ENCODE results near the gene ZNF121. TPM values are rescaled to one million over a fixed set of nuclear protein-coding genes. Genes with fewer than 3 reads are reported as not detected.

The ZNF121 gene
- total RNA-seq, 2 experiments from 2014 or later: 79.9 to 85.5 TPM

GRCh38 chr19:9620842-9621155 is 36.5 kb upstream of the ZNF121 start:
- intact Hi-C loops (cut with micrococcal nuclease): no loop called here

GRCh38 chr19:9615844-9616243 is 31.5 kb upstream of the ZNF121 start:
- Mint-ChIP-seq H3K9me3 (peaks cover 13% of the 10 kb centered on the region), H3K36me3 (ENCODE audit: low read depth) (peaks cover 74% of the 10 kb centered on the region), H3K4me3 (no peak overlapping the region), H3K27ac (no peak overlapping the region), H3K27me3 (no peaks in the 10 kb centered on the region), H3K4me1 (ENCODE audit: low read depth) (peaks cover 3% of the 10 kb centered on the region)
- intact Hi-C loops (cut with micrococcal nuclease): no loop called here
- no peak for DNase-seq
- POLR2A ChIA-PET: interaction anchor here (1.1 kb wide), 1 partner anchor 31 kb away, joined by 3 read pairs; the partner anchor contains the start of gene ZNF121
- ATAC-seq: no peak
- no peak for TF ChIP-seq CTCF (IDR thresholded peaks at IDR 0.05)
- CTCF ChIA-PET: interaction anchor here (1.3 kb wide), 1 partner anchor 180 kb away, joined by 3 read pairs; no protein-coding TSS in a partner anchor

More at GRCh38 chr19:9620842-9621155, 36.5 kb upstream of the ZNF121 start:
- Mint-ChIP-seq H3K27ac (peak overlapping the region; percentile 99), H3K9me3 (peaks cover 4% of the 10 kb centered on the region), H3K27me3 (no peaks in the 10 kb centered on the region), H3K36me3 (ENCODE audit: low read depth) (peaks cover 37% of the 10 kb centered on the region), H3K4me3 (peak overlapping the region; percentile 98), H3K4me1 (ENCODE audit: low read depth) (peaks cover 16% of the 10 kb centered on the region)
- TF ChIP-seq CTCF (IDR thresholded peaks at IDR 0.05): no peak
- ATAC-seq (no peak), DNase-seq (no peak)
- ChIA-PET CTCF (no interaction called here), POLR2A (interaction anchor here (1.2 kb wide), 1 partner anchor 24 kb away, joined by 3 read pairs; no protein-coding TSS in a partner anchor)

- intact Hi-C loops (cut with micrococcal nuclease): no loop called here
- H3K4me1 Mint-ChIP-seq (ENCODE audit: low read depth): no peaks in the 10 kb centered on the region
- ATAC-seq (no peak), DNase-seq (no peak)
- H3K9me3 Mint-ChIP-seq: peaks cover 41% of the 10 kb centered on the region
- H3K36me3 Mint-ChIP-seq (ENCODE audit: low read depth): peaks cover 85% of the 10 kb centered on the region
- ChIA-PET POLR2A (no interaction called here), CTCF (no interaction called here)
- no peak overlapping the region for H3K27ac Mint-ChIP-seq
- TF ChIP-seq CTCF (IDR thresholded peaks at IDR 0.05): no peak
- no peak overlapping the region for H3K4me3 Mint-ChIP-seq
- no peaks in the 10 kb centered on the region for H3K27me3 Mint-ChIP-seq
These were observed 26.3 kb upstream of the ZNF121 start for GRCh38 chr19:9610484-9611113.

GRCh38 chr19:9608912-9609311 is 24.6 kb upstream of the ZNF121 start:
- no peak for DNase-seq
- ChIA-PET CTCF (interaction anchor here (1.1 kb wide), 1 partner anchor 23 kb away, joined by 3 read pairs; no protein-coding TSS in a partner anchor), POLR2A (no interaction called here)
- no peaks in the 10 kb centered on the region for H3K4me1 Mint-ChIP-seq (ENCODE audit: low read depth)
- peaks cover 74% of the 10 kb centered on the region for H3K36me3 Mint-ChIP-seq (ENCODE audit: low read depth)
- no peak overlapping the region for H3K27ac Mint-ChIP-seq
- intact Hi-C loops (cut with micrococcal nuclease): no loop called here
- no peak for TF ChIP-seq CTCF (IDR thresholded peaks at IDR 0.05)
- peaks cover 45% of the 10 kb centered on the region for H3K9me3 Mint-ChIP-seq
- ATAC-seq: no peak
- no peaks in the 10 kb centered on the region for H3K27me3 Mint-ChIP-seq
- H3K4me3 Mint-ChIP-seq: no peak overlapping the region

- ChIA-PET CTCF (no interaction called here), POLR2A (no interaction called here)
- Mint-ChIP-seq H3K4me3 (no peak overlapping the region), H3K4me1 (ENCODE audit: low read depth) (peaks cover 6% of the 10 kb centered on the region), H3K9me3 (peaks cover 15% of the 10 kb centered on the region), H3K36me3 (ENCODE audit: low read depth) (peaks cover 5% of the 10 kb centered on the region), H3K27ac (peak overlapping the region; percentile 49), H3K27me3 (peaks cover 3% of the 10 kb centered on the region)
- no peak for DNase-seq
- ATAC-seq: peak; percentile 83
- no peak for TF ChIP-seq CTCF (IDR thresholded peaks at IDR 0.05)
- intact Hi-C loops (cut with micrococcal nuclease): no loop called here
These were observed 12.7 kb upstream of the ZNF121 start for GRCh38 chr19:9597027-9597426.
